ENCODE data around the gene KRABD2.

Gene KRABD2

DNA sequence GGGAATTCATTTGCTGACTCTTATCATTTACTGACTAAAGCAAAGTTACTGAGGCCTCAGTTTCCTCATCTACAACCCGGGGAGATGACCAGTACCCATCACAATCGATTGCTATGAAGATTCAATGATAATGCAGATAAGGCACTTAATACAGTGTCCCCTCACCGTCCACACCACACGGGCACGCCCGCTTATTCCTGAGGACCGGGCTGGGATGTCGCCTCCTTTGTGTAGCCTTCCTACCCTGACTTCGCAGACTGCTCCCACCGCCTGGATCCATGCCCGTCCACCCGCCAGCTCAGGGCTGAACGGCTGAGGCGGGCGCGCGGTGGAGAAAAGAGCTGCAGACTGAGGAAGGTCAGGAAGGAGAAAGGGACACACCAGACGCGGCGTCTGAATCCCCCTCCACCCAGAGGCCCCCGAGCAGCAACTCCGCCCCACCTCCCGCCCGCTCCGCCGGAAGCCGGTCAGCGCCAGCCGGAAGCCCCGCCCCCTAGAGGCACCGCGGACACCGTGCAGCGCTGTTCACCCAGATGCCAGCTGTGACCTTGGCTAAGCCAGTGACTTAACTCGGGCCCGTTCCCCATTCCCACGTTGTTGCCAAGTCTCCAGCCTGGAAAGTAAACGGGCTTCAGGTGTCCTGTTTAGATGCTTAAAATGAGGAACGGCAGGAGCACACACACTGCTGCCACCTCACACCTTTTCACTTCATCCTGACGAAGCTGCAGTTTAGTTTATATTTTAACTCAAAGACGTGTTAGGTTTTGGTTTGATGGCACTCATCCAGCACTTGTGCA, at the start of gene KRABD2:
KRABD2 (minus strand) TSS at position 434 of the 797 bp plus-strand sequence.
- TF ChIP-seq, protein P1, sequence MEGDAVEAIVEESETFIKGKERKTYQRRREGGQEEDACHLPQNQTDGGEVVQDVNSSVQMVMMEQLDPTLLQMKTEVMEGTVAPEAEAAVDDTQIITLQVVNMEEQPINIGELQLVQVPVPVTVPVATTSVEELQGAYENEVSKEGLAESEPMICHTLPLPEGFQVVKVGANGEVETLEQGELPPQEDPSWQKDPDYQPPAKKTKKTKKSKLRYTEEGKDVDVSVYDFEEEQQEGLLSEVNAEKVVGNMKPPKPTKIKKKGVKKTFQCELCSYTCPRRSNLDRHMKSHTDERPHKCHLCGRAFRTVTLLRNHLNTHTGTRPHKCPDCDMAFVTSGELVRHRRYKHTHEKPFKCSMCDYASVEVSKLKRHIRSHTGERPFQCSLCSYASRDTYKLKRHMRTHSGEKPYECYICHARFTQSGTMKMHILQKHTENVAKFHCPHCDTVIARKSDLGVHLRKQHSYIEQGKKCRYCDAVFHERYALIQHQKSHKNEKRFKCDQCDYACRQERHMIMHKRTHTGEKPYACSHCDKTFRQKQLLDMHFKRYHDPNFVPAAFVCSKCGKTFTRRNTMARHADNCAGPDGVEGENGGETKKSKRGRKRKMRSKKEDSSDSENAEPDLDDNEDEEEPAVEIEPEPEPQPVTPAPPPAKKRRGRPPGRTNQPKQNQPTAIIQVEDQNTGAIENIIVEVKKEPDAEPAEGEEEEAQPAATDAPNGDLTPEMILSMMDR (IDR thresholded peaks at IDR 0.05; ENCODE audit: insufficient read depth, low read length, severe bottlenecking): peak; percentile 86
- Histone ChIP-seq H3K27me3 (ENCODE audit: control insufficient read depth, insufficient read depth, low read length) (no peaks in the 10 kb centered on the region), H3K4me3 (ENCODE audit: low read depth, low read length) (peak within 1 kb of the TSS; percentile 67), H3K36me3 (ENCODE audit: control insufficient read depth, insufficient read depth, low read length) (peaks cover 17% of the 10 kb centered on the region)
- DNase-seq (ENCODE audit: low read depth): peak; percentile 72
- FAIRE-seq: no peak

DNA sequence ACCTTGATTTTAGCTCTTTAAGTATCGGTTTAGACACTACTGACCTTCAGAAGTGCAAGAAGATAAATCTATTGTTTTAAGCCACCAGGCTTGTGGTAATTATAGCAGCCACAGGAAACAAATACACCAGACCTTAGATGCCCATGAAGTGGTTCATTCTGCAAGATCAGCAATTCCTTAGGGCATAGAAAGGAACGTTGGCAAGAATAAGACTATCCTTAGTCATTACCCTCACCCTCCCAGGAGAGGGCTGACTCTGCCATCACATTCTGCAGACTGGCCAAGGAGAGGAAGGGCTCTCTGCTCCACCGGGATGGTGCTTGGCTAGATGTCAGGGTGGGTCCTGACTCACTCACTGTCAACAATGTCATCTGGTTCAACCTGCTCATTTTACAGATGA, 45.1 kb upstream of the KRABD2 start:
- FAIRE-seq (peak; percentile 32), DNase-seq (ENCODE audit: low read depth) (peak; percentile 67)
- H3K4me3 ChIP-seq (ENCODE audit: low read depth, low read length): no peak overlapping the region
- TF ChIP-seq, protein P1 (IDR thresholded peaks at IDR 0.05; ENCODE audit: insufficient read depth, low read length, severe bottlenecking): no peak
- no peaks in the 10 kb centered on the region for H3K36me3 ChIP-seq (ENCODE audit: control insufficient read depth, insufficient read depth, low read length)
- H3K27me3 ChIP-seq (ENCODE audit: control insufficient read depth, insufficient read depth, low read length): no peaks in the 10 kb centered on the region

DNA sequence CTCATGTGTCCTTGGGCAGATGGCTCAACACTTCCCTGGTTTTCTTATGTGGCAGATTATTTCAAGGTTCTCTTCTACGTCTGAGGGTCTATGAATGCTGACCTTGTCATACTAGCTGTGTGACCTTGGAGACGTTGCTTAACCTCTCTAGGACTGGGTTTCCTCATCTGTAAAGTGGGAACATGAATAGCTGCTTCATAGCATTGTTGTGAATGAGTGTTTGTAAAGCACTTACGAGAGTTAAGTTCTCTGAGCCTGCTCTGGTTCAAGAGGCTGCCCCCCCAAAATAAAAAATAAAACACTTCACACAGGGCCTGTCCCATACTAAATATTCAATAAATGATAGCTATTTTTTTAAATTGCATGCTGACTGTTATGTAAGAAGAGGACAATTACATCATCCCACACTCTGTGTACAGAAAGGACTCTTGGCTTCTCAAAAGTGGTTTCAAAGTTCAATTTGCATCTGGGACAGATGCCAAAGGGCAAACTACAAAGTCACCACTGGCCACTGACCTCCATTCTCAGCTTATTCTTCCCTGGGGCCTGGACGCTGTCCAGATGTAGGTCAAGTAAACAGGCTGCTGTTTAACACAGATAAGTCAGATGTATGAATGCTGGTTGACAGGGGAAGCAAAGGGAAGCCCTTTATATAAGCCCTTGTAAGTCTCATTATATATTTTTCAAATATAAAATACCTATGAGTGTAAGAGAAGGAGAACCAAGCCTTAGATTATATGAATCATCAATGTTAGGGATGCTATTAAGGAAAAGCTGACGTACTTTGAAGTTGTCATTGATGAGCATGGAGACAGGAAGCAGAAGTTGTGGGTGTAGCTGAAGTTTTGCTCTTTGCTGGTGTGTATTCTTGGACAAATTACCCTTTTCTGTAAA, 43.8 kb upstream of the KRABD2 start:
- TF ChIP-seq, protein P1 (IDR thresholded peaks at IDR 0.05; ENCODE audit: insufficient read depth, low read length, severe bottlenecking): no peak
- H3K36me3 ChIP-seq (ENCODE audit: control insufficient read depth, insufficient read depth, low read length): no peaks in the 10 kb centered on the region
- no peak overlapping the region for H3K4me3 ChIP-seq (ENCODE audit: low read depth, low read length)
- FAIRE-seq (no peak), DNase-seq (ENCODE audit: low read depth) (peak; percentile 11)
- H3K27me3 ChIP-seq (ENCODE audit: control insufficient read depth, insufficient read depth, low read length): no peaks in the 10 kb centered on the region

DNA sequence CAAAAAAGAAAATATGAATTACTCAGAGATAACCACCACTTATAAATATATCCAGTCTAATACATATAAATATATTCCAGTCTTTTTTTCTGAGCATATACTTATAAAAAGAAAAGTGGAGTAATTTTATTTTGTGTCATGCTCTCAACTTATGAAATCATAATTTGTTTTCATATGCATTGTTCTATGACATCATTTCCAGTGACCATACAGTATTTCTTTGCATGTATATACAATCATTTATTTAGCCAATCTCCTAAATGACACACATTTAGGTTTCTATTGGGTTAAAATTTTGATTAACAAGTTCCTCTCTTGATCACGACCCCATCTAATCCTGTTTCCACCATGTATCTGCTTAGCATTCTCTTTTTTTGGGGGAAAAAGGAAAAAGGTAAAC, 42.8 kb upstream of the KRABD2 start:
- H3K4me3 ChIP-seq (ENCODE audit: low read depth, low read length): no peak overlapping the region
- no peaks in the 10 kb centered on the region for H3K27me3 ChIP-seq (ENCODE audit: control insufficient read depth, insufficient read depth, low read length)
- TF ChIP-seq, protein P1 (IDR thresholded peaks at IDR 0.05; ENCODE audit: insufficient read depth, low read length, severe bottlenecking): no peak
- no peak for FAIRE-seq
- no peaks in the 10 kb centered on the region for H3K36me3 ChIP-seq (ENCODE audit: control insufficient read depth, insufficient read depth, low read length)
- no peak for DNase-seq (ENCODE audit: low read depth)

DNA sequence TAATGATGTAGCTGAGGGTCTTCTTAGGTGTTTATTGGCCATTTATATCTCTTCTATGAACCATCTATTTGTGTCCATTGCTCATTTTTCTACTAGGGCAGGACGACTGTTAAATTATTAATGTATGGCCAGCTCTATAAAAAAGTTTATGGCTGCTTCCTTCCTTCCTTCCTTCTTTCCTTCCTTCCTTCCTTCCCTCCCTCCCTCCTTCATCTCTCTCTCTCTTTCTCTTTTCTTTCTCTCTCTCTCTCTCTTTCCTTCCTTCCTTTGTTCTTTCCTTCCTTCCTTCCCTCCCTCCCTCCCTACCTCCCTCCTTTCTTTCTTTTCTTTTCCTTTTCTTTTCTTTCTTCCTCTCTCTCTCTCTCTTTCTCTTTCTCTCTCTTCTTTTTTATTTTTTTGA, 42.0 kb upstream of the KRABD2 start:
- H3K27me3 ChIP-seq (ENCODE audit: control insufficient read depth, insufficient read depth, low read length): no peaks in the 10 kb centered on the region
- FAIRE-seq: no peak
- no peak for DNase-seq (ENCODE audit: low read depth)
- H3K36me3 ChIP-seq (ENCODE audit: control insufficient read depth, insufficient read depth, low read length): no peaks in the 10 kb centered on the region
- H3K4me3 ChIP-seq (ENCODE audit: low read depth, low read length): no peak overlapping the region
- TF ChIP-seq, protein P1 (IDR thresholded peaks at IDR 0.05; ENCODE audit: insufficient read depth, low read length, severe bottlenecking): no peak

Data from bronchial epithelial cell (primary cell).